Stimulated activated naive CD8-positive, alpha-beta T cell treated with anti-CD3 and anti-CD28 coated beads, Interleukin-15, Interleukin-2, amounts not matched to agents 100 U/mL and 50 U/mL, for 24 hours (primary cell): Measurements from ENCODE around the gene PCF11.
"Not testable (repeated sequence)": the region's sequence is repeated elsewhere in the genome, so short reads cannot be mapped to it uniquely, and the experiment has no call there.

Source experiments
- ATAC-seq: fragments of 150-1000 bp; cut with Tn5 transposase; one replicate; pipeline ENCODE4 v1.10.0; 2021
- DNase-seq: peaks from one replicate; pipeline ENCODE4 v3.0.0; 2021

PCF11 gene

GRCh38 chr11:83192606-83193245, 35.8 kb downstream of the PCF11 start:
- DNase-seq (no peak), ATAC-seq (no peak)

GRCh38 chr11:83193315-83194280, 36.7 kb downstream of the PCF11 start, which contains the start of gene ANKRD42:
Gene ANKRD42, plus strand, starts transcription at chr11:83193712. Its CDS starts 959 bp downstream, at chr11:83194671.
- DNase-seq (peak; percentile 89), ATAC-seq (peak; percentile 78)

- peak; percentile 79 for ATAC-seq
Measured at GRCh38 chr11:83194281-83195142, 37.6 kb downstream of the PCF11 start.

GRCh38 chr11:83195143-83195466, 38.2 kb downstream of the PCF11 start:
- ATAC-seq (no peak), DNase-seq (no peak)

More at GRCh38 chr11:83194281-83195142, 37.6 kb downstream of the PCF11 start:
- DNase-seq: peak; percentile 66

GRCh38 chr11:83195649-83196048, 38.7 kb downstream of the PCF11 start:
- DNase-seq: no peak
- no peak for ATAC-seq

GRCh38 chr11:83200035-83200434, 43.1 kb downstream of the PCF11 start:
- ATAC-seq (no peak), DNase-seq (no peak)

GRCh38 chr11:83205608-83206185, 48.8 kb downstream of the PCF11 start:
- DNase-seq (no peak), ATAC-seq (no peak)

- ATAC-seq (no peak), DNase-seq (no peak)
Measured at GRCh38 chr11:83206221-83206620, 49.3 kb downstream of the PCF11 start.

- not testable (repeated sequence) for DNase-seq, ATAC-seq
Measured at GRCh38 chr11:83206771-83207382, 49.9 kb downstream of the PCF11 start.

- no peak for ATAC-seq
Measured at GRCh38 chr11:83219095-83219494, 62.2 kb downstream of the PCF11 start.

GRCh38 chr11:83220260-83220659, 63.3 kb downstream of the PCF11 start:
- ATAC-seq (no peak), DNase-seq (no peak)

More at GRCh38 chr11:83219095-83219494, 62.2 kb downstream of the PCF11 start:
- no peak for DNase-seq

- ATAC-seq: no peak
- DNase-seq: no peak
Measured at GRCh38 chr11:83221694-83222093, 64.8 kb downstream of the PCF11 start.

- ATAC-seq (no peak), DNase-seq (no peak)
Measured at GRCh38 chr11:83222499-83222898, 65.6 kb downstream of the PCF11 start.

- no peak for ATAC-seq
- no peak for DNase-seq
Measured at GRCh38 chr11:83223457-83223856, 66.5 kb downstream of the PCF11 start.

GRCh38 chr11:83235825-83236224, 78.9 kb downstream of the PCF11 start:
- DNase-seq (no peak), ATAC-seq (no peak)
